CD4-positive, CD25-positive, alpha-beta regulatory T cell (primary cell): ENCODE results near the gene AMFR. TPM values are rescaled to one million over a fixed set of nuclear protein-coding genes. Genes with fewer than 3 reads are reported as not detected.
"Not testable (repeated sequence)": the region's sequence is repeated elsewhere in the genome, so short reads cannot be mapped to it uniquely, and the experiment has no call there.

ENCODE experiments used
- ATAC-seq, 2 donors: fragments of 150-1000 bp; cut with Tn5 transposase; one replicate each; pipeline ENCODE4 v1.10.0; 2021; ENCODE audit warnings: low read depth in 2 of 2, moderate number of reproducible peaks in 2 of 2, moderate library complexity in 1 of 2
- DNase-seq, 3 donors: peaks; one replicate each; pipeline versions ENCODE4 v3.0.0 to v3.0.0-alpha.2; 2012 to 2022; ENCODE audit warnings: mixed read lengths in 1 of 3
- H3K27ac ChIP-seq: one replicate; pipeline ENCODE4 v1.7.0; 2013; ENCODE audit warnings: mild to moderate bottlenecking, low read length; ENCODE audit not compliant: insufficient read depth, poor library complexity, severe bottlenecking
- H3K27me3 ChIP-seq: one replicate; pipeline ENCODE4 v1.7.0; 2013; ENCODE audit warnings: low read length; ENCODE audit not compliant: control insufficient read depth, insufficient read depth
- H3K36me3 ChIP-seq: one replicate; pipeline ENCODE4 v1.7.0; 2013; ENCODE audit warnings: mild to moderate bottlenecking, low read length, moderate library complexity; ENCODE audit not compliant: control insufficient read depth, insufficient read depth
- H3K4me1 ChIP-seq: 2 replicates; pipeline ENCODE4 v1.7.0; 2013; ENCODE audit warnings: mild to moderate bottlenecking, low read length; ENCODE audit not compliant: insufficient read depth, control insufficient read depth, poor library complexity, severe bottlenecking
- H3K4me3 ChIP-seq: one replicate; pipeline ENCODE4 v1.7.0; 2013; ENCODE audit warnings: low read depth, mild to moderate bottlenecking, low read length, moderate library complexity
- H3K9me3 ChIP-seq, 2 experiments: 1 replicate in 1 of 2; 2 replicates in 1 of 2; pipeline ENCODE4 v1.7.0; 2013; ENCODE audit warnings: low read length in 2 of 2, mild to moderate bottlenecking in 1 of 2, moderate library complexity in 1 of 2; ENCODE audit not compliant: control insufficient read depth in 2 of 2
- H3K27ac Mint-ChIP-seq, 3 donors: one replicate each; pipeline ENCODE4 v1.8.0; 2020 to 2022; ENCODE audit warnings: mild to moderate bottlenecking in 3 of 3, mixed read lengths in 3 of 3, moderate library complexity in 2 of 3
- H3K27me3 Mint-ChIP-seq: one replicate; pipeline ENCODE4 v1.8.0; 2022; ENCODE audit warnings: mild to moderate bottlenecking, mixed read lengths
- H3K36me3 Mint-ChIP-seq: one replicate; pipeline ENCODE4 v1.8.0; 2020; ENCODE audit warnings: mixed read lengths
- H3K4me1 Mint-ChIP-seq, 4 donors: one replicate each; pipeline ENCODE4 v1.8.0; 2020 to 2022; ENCODE audit warnings: mixed read lengths in 4 of 4, mild to moderate bottlenecking in 1 of 4
- H3K4me3 Mint-ChIP-seq, 4 donors: one replicate each; pipeline ENCODE4 v1.8.0; 2020 to 2022; ENCODE audit warnings: mild to moderate bottlenecking in 4 of 4, mixed read lengths in 4 of 4, moderate library complexity in 3 of 4
- H3K9me3 Mint-ChIP-seq, 7 donors: one replicate each; pipeline ENCODE4 v1.8.0; 2020 to 2022; ENCODE audit warnings: mixed read lengths in 7 of 7, mild to moderate bottlenecking in 3 of 7, moderate library complexity in 2 of 7
- polyA plus RNA-seq, 4 donors: library from polyadenylated mRNA; unstranded; fragments of 300-500 nt; fragmentation: Illumina TruSeq; gene quantifications; one replicate each; pipeline ENCODE4 v1.2.3, GENCODE V29; 2021
- total RNA-seq: library from RNA; stranded (reverse); gene quantifications from one replicate; pipeline ENCODE4 v1.2.3, GENCODE V29; 2022

The AMFR gene
- total and polyA plus RNA-seq, 5 donors from 2014 or later = 21.1 to 77.3 (median 52.4) TPM

DNA sequence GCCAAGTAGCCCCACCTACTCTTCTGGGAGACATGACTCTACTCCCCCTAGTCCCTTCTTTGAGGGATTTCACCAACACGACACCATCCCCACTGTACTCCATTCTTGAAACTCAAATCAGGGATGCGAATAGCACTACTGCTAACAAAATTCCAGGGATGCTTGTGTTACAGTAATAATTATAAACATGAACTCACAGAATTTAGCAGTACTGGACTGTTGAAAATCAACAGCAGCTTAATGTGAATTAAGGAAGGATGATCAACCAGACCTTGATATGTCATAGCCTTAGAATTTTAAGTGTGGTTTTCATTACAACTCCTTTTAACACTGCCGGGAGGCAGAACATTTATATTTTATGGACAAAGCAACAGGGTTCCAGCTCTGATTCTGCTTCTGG lies 37.9 kb downstream of the AMFR start:
- Histone ChIP-seq H3K4me1 (no peaks in the 10 kb centered on the region), H3K27me3 (no peaks in the 10 kb centered on the region), H3K9me3 (no peaks in the 10 kb centered on the region), H3K36me3 (peaks cover 80% of the 10 kb centered on the region), H3K4me3 (no peak overlapping the region), H3K27ac (no peak overlapping the region)
- Mint-ChIP-seq H3K27ac (no peak overlapping the region), H3K9me3 (peaks cover 0 to 16% (median 4%) of the 10 kb centered on the region in 7 donors), H3K4me3 (no peak overlapping the region), H3K27me3 (no peaks in the 10 kb centered on the region), H3K4me1 (peaks cover 0 to 11% (median 3%) of the 10 kb centered on the region in 4 donors), H3K36me3 (peaks cover 63% of the 10 kb centered on the region)
- ATAC-seq (no peak), DNase-seq (no peak)

DNA sequence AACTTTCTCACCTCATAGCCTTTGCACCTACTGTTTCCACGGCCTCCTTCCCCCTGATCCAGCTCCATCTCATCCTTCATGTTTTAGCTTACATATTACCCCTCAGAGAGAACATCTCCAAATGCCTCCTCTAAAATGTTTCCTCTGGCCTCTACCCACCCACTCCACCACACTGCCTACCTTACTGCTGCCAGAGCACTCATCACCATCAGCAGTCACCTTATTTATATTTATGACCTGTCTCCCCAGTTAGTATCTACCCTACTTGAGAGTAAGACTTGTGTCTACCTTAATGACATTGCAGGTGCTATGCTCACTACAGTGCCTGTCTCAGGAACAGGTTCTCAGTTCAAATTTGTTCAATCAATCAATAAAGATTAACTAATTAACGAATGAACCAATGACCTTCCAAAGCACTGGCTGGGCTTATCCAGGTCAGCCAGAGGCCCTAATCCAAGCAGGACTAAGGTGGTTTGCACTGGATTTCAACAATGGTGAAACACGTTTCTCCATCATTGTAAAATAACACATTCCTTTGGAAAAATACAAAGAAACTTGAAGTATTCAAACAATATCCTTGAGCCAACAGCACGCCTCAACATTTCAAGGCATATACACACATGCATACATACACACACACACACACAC lies 41.1 kb downstream of the AMFR start:
- no peak for ATAC-seq
- H3K9me3 Mint-ChIP-seq = peaks cover 0 to 30% (median 12%) of the 10 kb centered on the region in 7 donors
- no peaks in the 10 kb centered on the region for H3K27me3 Mint-ChIP-seq
- peaks cover 92% of the 10 kb centered on the region for H3K36me3 ChIP-seq
- H3K27ac ChIP-seq = no peak overlapping the region
- no peak overlapping the region for H3K4me3 ChIP-seq
- H3K4me1 ChIP-seq = no peaks in the 10 kb centered on the region
- H3K36me3 Mint-ChIP-seq = peaks cover 76% of the 10 kb centered on the region
- no peak overlapping the region for H3K27ac Mint-ChIP-seq
- H3K4me1 Mint-ChIP-seq = peaks cover 0 to 2% (median 0%) of the 10 kb centered on the region in 4 donors
- DNase-seq = no peak
- H3K27me3 ChIP-seq = no peaks in the 10 kb centered on the region
- H3K9me3 ChIP-seq = peaks cover 11 to 17% of the 10 kb centered on the region in 2 experiments
- no peak overlapping the region for H3K4me3 Mint-ChIP-seq

DNA sequence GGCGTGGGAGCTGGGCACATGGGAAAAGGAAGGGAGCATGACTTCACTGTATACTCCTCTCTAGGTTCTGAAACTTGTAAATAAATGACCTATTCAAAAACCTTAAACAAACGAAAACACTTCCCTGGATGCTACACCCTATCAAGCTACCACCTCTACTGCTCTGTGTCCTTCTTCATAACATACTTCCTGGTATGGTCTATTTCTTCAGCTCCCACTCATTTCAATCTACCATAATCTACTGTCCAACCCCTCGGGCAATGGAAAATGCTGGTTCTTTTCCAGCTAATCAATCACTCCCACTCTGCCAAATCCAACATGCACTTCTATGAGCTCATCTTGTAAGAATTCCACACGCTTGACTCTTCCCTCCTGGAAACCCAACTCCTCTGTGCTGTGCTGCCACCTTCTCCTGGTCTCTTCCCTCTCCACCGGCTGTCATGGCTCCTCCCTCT lies 42.4 kb downstream of the AMFR start:
- Mint-ChIP-seq H3K36me3 (peaks cover 85% of the 10 kb centered on the region), H3K27ac (no peak overlapping the region)
- peaks cover 87% of the 10 kb centered on the region for H3K36me3 ChIP-seq

DNA sequence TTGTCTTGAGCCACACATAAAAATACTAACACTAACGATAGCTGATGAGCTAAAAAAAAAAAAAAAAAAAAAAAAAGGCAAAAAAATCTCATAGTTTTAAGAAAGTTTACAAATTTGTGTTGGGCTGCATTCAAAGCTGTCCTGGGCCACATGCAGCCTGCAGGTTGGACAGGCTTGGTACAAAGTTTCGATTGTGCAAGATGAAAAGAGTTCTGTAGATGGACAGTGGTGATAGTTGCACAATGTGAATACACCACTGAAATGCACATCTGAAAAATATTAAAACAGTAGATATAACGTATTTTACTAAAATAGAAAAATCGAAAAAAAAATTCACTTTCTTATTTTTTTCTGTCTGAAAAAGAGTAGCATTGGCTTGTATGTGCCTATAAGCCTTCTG lies 42.9 kb downstream of the AMFR start:
- no peak overlapping the region for H3K4me3 Mint-ChIP-seq
- DNase-seq = no peak
- Histone ChIP-seq H3K27ac (no peak overlapping the region), H3K27me3 (no peaks in the 10 kb centered on the region), H3K4me3 (no peak overlapping the region), H3K4me1 (no peaks in the 10 kb centered on the region), H3K9me3 (peaks cover 11 to 17% of the 10 kb centered on the region in 2 experiments), H3K36me3 (peaks cover 82% of the 10 kb centered on the region)
- H3K27me3 Mint-ChIP-seq = no peaks in the 10 kb centered on the region
- H3K27ac Mint-ChIP-seq = no peak overlapping the region
- H3K9me3 Mint-ChIP-seq = peaks cover 0 to 30% (median 13%) of the 10 kb centered on the region in 7 donors
- peaks cover 83% of the 10 kb centered on the region for H3K36me3 Mint-ChIP-seq
- no peak for ATAC-seq
- peaks cover 3 to 11% (median 9%) of the 10 kb centered on the region in 4 donors for H3K4me1 Mint-ChIP-seq

More for the DNA sequence above, 42.4 kb downstream of the AMFR start:
- H3K4me1 ChIP-seq = no peaks in the 10 kb centered on the region
- H3K27me3 Mint-ChIP-seq = no peaks in the 10 kb centered on the region
- peaks cover 0 to 8% (median 5%) of the 10 kb centered on the region in 4 donors for H3K4me1 Mint-ChIP-seq
- DNase-seq (no peak), ATAC-seq (no peak)
- no peak overlapping the region for H3K27ac ChIP-seq
- H3K4me3 ChIP-seq = no peak overlapping the region
- no peaks in the 10 kb centered on the region for H3K27me3 ChIP-seq
- peaks cover 0 to 30% (median 12%) of the 10 kb centered on the region in 7 donors for H3K9me3 Mint-ChIP-seq
- H3K9me3 ChIP-seq = peaks cover 11 to 17% of the 10 kb centered on the region in 2 experiments
- H3K4me3 Mint-ChIP-seq = no peak overlapping the region

DNA sequence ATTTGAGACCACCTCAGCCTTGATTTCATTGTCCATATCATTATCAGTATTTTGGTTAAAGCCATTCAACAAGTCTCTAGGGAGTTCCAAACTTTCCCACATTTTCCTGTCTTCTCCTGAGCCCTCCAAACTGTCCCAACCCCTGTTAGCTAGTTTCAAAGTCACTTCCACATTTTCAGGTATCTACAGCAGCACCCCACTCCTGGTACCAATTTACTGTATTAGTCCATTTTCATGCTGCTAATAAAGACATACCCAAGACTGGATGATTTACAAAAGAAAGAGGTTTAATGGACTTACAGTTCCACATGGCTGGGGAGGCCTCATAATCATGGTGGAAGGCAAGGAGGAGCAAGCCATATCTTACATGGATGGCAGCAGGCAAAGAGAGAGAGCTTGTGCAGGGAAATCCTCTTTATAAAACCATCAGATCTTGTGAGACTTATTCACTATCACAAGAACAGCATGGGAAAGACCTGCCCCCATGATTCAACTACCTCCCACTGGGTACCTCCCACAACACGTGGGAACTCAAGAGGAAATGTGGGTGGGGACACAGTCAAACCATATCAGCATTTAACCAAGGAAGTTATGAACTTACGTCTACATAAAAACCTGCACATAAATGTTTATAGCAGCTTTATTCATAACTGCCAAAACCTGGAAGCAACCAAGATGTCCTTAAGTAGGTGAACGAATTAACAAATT lies 44.4 kb downstream of the AMFR start:
- DNase-seq, H3K27ac ChIP-seq, H3K27me3 Mint-ChIP-seq, ATAC-seq, H3K27ac Mint-ChIP-seq, H3K27me3 ChIP-seq, H3K4me1 ChIP-seq, H3K4me3 ChIP-seq, H3K4me3 Mint-ChIP-seq: not testable (repeated sequence)
- H3K9me3 Mint-ChIP-seq = peaks cover 0 to 30% (median 14%) of the 10 kb centered on the region in 7 donors
- peaks cover 4 to 18% (median 14%) of the 10 kb centered on the region in 4 donors for H3K4me1 Mint-ChIP-seq
- peaks cover 76% of the 10 kb centered on the region for H3K36me3 Mint-ChIP-seq
- H3K36me3 ChIP-seq = peaks cover 73% of the 10 kb centered on the region
- H3K9me3 ChIP-seq = peaks cover 11 to 17% of the 10 kb centered on the region in 2 experiments

DNA sequence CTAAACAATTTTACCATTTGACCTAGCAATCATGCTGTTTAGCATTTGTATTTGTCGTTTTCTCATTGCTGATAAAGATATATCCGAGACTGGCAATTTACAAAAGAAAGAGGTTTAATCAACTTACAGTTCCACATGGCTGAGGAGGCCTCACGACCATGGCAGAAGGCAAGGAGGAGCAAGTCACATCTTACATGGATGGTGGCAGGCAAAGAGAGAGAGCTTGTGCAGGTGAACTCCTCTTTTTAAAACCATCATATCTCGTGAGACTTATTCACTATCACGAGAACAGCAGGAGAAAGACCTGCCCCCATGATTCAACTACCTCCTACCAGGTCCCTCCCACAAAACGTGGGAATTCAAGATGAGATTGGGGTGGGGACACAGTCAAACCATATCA lies 46.3 kb downstream of the AMFR start:
- ATAC-seq, H3K4me3 Mint-ChIP-seq, H3K4me3 ChIP-seq, H3K4me1 ChIP-seq, DNase-seq, H3K27me3 ChIP-seq, H3K27ac ChIP-seq, H3K27me3 Mint-ChIP-seq, H3K27ac Mint-ChIP-seq: not testable (repeated sequence)
- Histone ChIP-seq H3K36me3 (peaks cover 61% of the 10 kb centered on the region), H3K9me3 (peaks cover 11 to 17% of the 10 kb centered on the region in 2 experiments)
- peaks cover 12 to 18% (median 16%) of the 10 kb centered on the region in 4 donors for H3K4me1 Mint-ChIP-seq
- peaks cover 0 to 27% (median 14%) of the 10 kb centered on the region in 7 donors for H3K9me3 Mint-ChIP-seq
- peaks cover 74% of the 10 kb centered on the region for H3K36me3 Mint-ChIP-seq

DNA sequence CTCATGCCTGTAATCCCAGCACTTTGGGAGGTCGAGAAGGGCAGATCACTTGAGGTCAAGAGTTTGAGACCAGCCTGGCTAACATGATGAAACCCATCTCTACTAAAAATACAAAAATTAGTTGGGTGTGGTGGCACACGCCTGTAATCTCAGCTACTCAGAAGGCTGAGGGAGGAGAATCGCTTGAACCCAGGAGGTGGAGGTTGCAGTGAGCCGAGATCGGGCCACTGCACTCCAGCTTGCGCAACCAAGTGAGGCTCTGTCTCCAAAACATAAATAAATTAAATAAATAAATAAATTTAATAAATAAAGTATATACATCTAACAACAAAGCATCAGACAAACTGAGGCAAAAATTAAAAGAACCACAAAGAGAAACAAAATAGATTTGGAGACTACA lies 49.6 kb downstream of the AMFR start:
- H3K4me3 ChIP-seq, H3K4me3 Mint-ChIP-seq, ATAC-seq, DNase-seq, H3K9me3 Mint-ChIP-seq, H3K9me3 ChIP-seq, H3K4me1 ChIP-seq, H3K27me3 Mint-ChIP-seq, H3K27ac ChIP-seq, H3K27ac Mint-ChIP-seq, H3K27me3 ChIP-seq: not testable (repeated sequence)
- Mint-ChIP-seq H3K4me1 (peaks cover 12 to 40% (median 26%) of the 10 kb centered on the region in 4 donors), H3K36me3 (peaks cover 53% of the 10 kb centered on the region)
- peaks cover 35% of the 10 kb centered on the region for H3K36me3 ChIP-seq
